Activated naive CD4-positive, alpha-beta T cell treated with anti-CD3 and anti-CD28 coated beads, Interleukin-2, amount 50 U/mL, for 16 hours (primary cell): ENCODE data around the gene SF3B6.
A peak's percentile ranks its signal among the peaks of the same experiment; 100 is the strongest.

Source experiments
- DNase-seq: peaks from one replicate; pipeline ENCODE4 v3.0.0-alpha.2; 2020

SF3B6 gene

GRCh38 chr2:24088821-24089359, 12.8 kb upstream of the SF3B6 start:
- no peak for DNase-seq

- no peak for DNase-seq
Measured at GRCh38 chr2:24087032-24087431, 10.9 kb upstream of the SF3B6 start.

DNA sequence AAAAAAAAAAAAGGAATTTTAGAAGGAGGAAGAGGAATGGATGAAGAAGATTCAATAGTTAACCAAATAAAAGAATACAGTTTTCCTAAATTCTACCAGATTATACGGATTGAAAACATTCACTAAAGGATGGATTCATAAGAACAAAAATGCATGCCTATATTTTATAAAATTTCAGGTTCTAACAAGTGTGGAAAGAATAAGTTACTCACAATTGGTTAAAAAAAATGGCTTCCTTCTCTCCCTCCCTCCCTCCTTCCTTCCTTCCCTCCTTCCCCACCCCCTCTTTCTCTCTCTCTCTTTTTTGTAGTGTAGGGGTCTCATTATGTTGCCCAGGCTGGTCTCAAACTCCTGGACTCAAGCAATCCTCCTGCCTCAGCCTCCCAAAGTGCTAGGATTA, 10.1 kb upstream of the SF3B6 start:
- no peak for DNase-seq

GRCh38 chr2:24085200-24085489, 9.0 kb upstream of the SF3B6 start:
- DNase-seq: no peak

GRCh38 chr2:24084386-24085199, 8.5 kb upstream of the SF3B6 start, which contains the start of gene TP53I3:
Gene TP53I3 (minus strand): TSS chr2:24084834. CDS start chr2:24084326, 508 bp downstream.
- DNase-seq: peak; percentile 83

GRCh38 chr2:24083567-24084385, 7.7 kb upstream of the SF3B6 start:
- DNase-seq: no peak

GRCh38 chr2:24082787-24083566, 6.9 kb upstream of the SF3B6 start:
- no peak for DNase-seq

- no peak for DNase-seq
Measured at GRCh38 chr2:24080701-24081100, 4.6 kb upstream of the SF3B6 start.

DNA sequence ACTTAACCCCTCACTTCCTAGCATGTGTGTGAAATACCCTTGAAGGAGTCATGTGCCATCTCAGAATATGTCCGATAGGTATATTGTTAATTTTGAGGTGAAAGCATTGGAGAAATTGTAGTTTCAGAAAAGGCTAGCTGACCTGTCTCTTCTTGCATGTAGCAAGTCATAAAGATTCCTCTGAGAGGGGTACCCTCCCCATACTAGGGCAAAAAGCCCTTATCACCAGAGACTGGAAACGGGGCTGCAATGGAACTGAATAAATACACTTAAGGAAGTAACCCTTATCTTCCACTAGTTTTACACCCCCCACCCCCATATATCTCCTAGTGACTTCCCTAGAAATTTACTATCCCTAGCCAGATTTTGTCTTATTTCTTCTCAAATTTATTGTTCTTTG, 1.8 kb upstream of the SF3B6 start:
- no peak for DNase-seq

GRCh38 chr2:24077535-24077877, 1.4 kb upstream of the SF3B6 start:
- no peak for DNase-seq

DNA sequence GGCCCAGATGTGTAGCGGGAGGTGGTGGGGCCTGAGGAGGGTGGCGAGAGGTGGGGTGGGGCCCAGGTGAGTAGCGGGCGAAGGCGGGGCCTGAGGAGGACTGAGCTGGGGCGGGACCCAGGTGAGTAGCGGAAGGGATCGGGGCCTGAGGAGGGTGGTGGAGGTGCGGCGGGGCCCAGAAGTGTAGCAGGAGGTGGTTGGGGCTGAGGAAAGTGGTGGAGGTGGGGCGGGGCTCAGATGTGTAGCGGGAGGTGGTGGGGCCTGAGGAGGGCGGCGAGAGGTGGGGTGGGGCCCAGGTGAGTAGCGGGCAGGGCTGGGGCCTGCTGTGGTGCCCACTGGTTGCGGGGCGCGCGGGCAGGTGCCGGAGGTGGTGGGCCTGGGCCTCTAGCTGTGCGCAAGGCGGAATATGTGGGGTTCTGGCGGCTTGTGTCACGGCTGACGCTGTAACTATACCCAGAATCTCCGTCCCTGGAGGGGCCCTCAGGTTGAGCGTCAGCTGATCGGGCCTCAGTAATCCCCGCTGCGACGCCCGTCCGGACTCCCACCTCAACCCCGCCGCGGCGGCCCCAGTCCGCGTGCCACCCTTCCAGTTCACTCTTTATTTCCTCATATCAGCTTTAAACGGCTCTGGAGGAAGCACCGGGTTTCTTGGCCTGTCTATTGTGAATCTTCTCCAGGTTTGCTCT, 866 bp upstream of the SF3B6 start:
- no peak for DNase-seq

DNA sequence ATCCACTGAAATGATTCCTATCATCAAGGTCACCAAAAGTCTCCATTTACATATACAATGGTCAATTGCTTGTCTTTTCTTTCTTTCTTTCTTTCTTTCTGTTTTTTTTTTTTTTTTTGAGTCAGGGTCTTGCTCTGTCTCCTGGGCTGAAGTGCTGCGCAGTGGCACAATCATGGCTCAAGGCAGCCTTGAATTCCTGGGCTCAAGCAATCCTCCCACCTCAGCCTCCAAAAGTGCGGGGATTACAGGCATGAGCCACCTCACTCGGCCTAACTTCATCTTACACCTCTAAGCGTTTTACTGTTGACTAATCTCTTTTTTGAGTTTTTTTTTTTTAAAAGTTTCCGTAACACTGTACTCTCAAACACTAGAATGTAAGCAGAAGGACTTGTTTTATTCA, 867 bp downstream of the SF3B6 start:
- DNase-seq: no peak

DNA sequence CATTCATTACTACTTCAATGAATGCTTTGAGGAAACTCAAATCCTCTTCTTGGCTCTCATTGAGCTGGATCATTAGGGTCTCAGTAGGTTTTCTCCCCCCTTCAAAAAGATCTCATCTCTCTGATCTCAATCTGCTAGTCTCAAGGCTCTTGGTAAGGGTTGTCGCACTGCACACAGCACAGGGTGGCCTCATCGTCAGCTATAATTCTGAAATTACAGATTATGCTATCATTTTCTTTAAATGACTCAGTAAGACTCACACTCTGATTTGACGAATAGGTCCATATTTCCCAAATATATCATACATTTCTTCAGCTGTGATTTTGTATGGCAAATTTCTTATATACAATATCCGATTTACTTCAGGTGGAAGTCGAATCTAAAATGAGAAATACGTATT, 2.3 kb downstream of the SF3B6 start:
- DNase-seq: no peak

- DNase-seq: no peak
Measured at GRCh38 chr2:24072259-24072658, 3.9 kb downstream of the SF3B6 start.

DNA sequence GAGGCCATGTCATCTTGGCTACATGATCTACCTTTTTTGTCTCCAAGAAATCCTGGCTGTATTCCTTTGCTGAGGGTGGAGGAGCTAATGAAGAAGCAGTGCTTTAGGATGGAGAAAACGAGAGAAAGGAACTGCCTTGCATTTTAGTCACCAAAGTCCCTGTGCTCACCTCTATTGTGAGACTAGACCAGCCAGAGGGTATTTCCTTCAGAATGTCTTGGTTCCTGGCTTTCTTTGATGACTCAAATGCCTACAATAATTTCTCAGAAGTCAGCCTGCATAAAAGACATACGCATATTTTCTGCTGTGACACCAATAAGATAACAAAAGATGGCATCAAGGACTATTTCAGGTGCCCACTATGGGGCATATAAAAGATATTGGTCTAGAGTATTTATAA, 10.8 kb downstream of the SF3B6 start:
- no peak for DNase-seq

GRCh38 chr2:24058564-24059271, 17.4 kb downstream of the SF3B6 start:
- no peak for DNase-seq

DNA sequence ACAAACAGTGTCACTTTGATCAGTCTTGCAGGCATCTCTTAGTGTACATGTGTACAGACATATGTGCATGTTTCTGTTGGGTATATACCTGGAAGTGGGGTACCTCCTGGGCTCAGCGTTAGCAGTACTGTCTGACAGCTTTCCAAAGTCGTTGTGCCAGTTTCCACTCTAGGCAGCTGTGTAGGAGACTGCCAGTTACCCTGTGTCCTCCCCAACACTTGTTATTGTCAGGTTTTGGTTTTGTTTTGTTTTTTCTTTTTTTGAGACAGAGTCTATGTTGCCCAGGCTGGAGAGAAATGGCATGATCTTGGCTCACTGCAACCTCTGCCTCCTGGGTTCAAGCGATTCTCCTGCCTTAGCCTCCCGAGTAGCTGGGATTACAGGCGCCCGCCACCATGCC, 20.4 kb downstream of the SF3B6 start:
- DNase-seq: no peak

DNA sequence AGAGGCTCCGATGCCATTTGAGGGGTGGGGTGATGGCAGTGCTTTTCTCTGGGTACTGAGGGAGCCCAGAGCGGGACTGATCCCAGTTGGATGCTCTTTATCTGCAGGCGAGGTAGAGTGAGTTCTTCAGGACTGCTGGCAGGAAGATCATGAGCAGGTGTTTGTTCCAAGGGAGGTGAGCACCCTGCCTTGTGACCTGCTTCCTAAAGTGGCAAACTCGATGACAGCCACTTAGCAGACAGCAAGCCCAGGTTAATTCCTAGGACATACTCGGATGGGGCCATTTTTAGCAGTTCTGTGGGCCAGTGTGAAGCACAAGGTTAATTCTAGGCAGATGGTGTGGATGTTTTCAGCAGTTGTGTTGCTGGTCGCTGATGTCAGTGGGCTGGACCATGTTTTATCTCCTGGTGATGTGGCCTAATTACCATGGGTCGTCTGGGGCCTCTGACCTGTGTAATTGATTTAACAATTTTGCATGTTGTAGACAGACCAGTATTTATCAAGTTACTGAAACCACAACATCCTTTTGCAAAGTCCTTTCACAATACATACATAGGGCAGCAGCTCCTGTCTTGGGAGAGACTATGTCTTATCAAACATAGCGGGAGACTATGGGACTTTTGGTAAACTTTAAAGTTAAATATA, 21.6 kb downstream of the SF3B6 start:
- no peak for DNase-seq

GRCh38 chr2:24052951-24053350, 23.2 kb downstream of the SF3B6 start:
- no peak for DNase-seq

DNA sequence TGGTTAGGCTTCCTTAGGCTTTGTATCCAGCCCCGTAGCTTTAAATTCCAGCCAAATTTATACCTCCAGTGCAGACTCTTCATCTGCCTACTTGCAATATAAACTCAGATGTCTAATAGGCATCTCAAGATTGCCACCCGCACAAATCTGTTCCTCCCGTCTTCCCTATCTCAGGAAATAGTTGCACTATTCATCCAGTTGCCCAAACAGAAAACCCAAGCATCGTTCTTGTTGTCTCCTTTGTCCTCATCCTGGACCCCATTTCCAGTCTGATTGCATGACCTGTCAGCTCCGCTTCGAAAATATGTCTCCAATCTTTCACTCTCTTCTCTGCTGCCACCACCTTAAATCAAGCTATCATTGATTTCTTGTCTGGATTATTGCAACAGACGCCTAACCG, 24.3 kb downstream of the SF3B6 start:
- DNase-seq: no peak
